ENCODE results near the gene KCNH8.
A peak's percentile ranks its signal among the peaks of the same experiment; 100 is the strongest.

Gene KCNH8

DNA sequence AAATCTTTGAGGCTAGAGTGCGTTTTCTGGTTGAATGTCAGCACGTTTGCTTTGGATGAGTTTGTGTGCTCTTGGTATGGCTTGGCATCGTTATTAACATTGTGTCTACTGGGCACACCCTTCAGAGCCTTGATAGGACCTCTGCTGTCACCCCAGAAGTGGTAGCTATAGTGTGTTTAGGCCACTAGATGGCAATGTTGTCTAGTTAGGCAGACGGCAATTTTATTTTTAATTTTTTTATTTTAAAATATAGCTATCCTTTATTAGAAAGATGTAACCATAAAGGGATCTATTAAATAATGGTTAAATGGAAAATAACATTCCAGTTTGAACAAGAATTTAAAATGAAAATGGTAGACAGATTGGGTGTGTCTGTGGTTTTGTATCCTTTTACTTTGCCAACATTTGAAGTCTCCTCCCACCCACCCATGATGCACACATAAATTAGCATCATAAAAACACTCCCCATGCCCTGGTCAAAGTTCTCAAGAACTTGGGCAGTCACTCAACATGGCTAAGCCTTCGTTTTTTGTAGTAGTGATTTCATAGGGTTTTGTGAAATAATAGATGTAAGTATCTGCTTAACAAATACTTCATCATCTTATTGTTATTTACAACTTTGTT lies 200.7 kb downstream of the KCNH8 start:
- Histone ChIP-seq H3K4me2 (ENCODE audit: low read length) (no peak overlapping the region), H3K9me3 (ENCODE audit: control insufficient read depth, low read length) (no peaks in the 10 kb centered on the region), H3K4me1 (no peaks in the 10 kb centered on the region), H3K9ac (no peak overlapping the region), H3K79me2 (no peaks in the 10 kb centered on the region), H3K36me3 (ENCODE audit: control insufficient read depth, insufficient read depth, low read length) (no peaks in the 10 kb centered on the region), H3K27me3 (ENCODE audit: control insufficient read depth, insufficient read depth, low read length) (no peaks in the 10 kb centered on the region), H2AFZ (no peak overlapping the region), H3K4me3 (ENCODE audit: low read depth, low read length) (no peak overlapping the region), H3K27ac (no peak overlapping the region)
- TF ChIP-seq, protein P1, sequence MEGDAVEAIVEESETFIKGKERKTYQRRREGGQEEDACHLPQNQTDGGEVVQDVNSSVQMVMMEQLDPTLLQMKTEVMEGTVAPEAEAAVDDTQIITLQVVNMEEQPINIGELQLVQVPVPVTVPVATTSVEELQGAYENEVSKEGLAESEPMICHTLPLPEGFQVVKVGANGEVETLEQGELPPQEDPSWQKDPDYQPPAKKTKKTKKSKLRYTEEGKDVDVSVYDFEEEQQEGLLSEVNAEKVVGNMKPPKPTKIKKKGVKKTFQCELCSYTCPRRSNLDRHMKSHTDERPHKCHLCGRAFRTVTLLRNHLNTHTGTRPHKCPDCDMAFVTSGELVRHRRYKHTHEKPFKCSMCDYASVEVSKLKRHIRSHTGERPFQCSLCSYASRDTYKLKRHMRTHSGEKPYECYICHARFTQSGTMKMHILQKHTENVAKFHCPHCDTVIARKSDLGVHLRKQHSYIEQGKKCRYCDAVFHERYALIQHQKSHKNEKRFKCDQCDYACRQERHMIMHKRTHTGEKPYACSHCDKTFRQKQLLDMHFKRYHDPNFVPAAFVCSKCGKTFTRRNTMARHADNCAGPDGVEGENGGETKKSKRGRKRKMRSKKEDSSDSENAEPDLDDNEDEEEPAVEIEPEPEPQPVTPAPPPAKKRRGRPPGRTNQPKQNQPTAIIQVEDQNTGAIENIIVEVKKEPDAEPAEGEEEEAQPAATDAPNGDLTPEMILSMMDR (IDR thresholded peaks at IDR 0.05): peak; percentile 60

DNA sequence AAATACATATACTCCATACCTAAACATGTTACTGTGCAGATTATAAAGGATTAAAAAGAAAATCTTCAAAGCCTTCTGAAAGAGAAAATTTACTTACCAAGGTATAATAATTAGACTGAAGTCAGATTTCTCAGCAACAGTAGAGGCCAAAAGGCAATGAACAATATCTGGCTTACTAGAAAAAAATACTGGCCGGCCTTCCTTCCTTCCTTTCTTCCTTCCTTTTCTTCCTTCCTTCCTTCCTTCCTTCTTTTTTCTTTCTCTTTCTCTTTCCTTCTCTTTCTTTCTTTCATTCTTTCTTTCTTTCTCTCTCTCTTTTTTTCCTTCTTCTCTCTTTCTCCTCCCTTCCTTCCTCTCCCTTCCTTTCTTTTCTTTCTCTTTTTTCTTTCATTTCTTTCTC lies 209.6 kb downstream of the KCNH8 start:
- no peaks in the 10 kb centered on the region for H3K9me3 ChIP-seq (ENCODE audit: control insufficient read depth, low read length)
- H3K36me3 ChIP-seq (ENCODE audit: control insufficient read depth, insufficient read depth, low read length): no peaks in the 10 kb centered on the region
- TF ChIP-seq, protein P1 (IDR thresholded peaks at IDR 0.05): no peak

DNA sequence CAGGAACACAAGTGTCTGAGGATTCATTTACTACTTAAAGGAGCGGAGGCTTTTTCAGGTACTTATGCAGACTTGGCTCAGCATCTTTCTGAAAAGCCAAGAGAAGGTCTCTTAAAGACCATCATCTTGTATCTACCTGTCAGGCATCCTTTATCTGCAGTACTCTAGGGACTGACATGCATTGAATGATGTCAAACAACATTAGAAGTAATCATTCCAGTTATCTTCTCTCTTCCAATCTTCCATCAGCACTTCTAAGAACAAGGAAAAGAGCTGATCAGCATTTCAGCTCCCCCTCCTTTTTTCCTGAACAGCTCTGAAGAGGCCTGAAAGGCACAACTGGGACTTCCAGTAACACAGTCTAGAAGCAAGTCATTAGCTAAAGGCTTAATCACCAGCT lies 214.8 kb downstream of the KCNH8 start:
- H3K4me3 ChIP-seq (ENCODE audit: low read depth, low read length): no peak overlapping the region
- TF ChIP-seq, protein P1 (IDR thresholded peaks at IDR 0.05): no peak
- H3K27me3 ChIP-seq (ENCODE audit: control insufficient read depth, insufficient read depth, low read length): no peaks in the 10 kb centered on the region
- no peak overlapping the region for H3K4me2 ChIP-seq (ENCODE audit: low read length)
- H3K4me1 ChIP-seq: no peaks in the 10 kb centered on the region
- H3K36me3 ChIP-seq (ENCODE audit: control insufficient read depth, insufficient read depth, low read length): no peaks in the 10 kb centered on the region
- no peaks in the 10 kb centered on the region for H3K79me2 ChIP-seq
- no peak overlapping the region for H3K9ac ChIP-seq
- H3K9me3 ChIP-seq (ENCODE audit: control insufficient read depth, low read length): no peaks in the 10 kb centered on the region
- H2AFZ ChIP-seq: no peak overlapping the region
- H3K27ac ChIP-seq: no peak overlapping the region

More for the DNA sequence above, 209.6 kb downstream of the KCNH8 start:
- Histone ChIP-seq H3K79me2 (no peaks in the 10 kb centered on the region), H3K4me2 (ENCODE audit: low read length) (no peak overlapping the region), H3K27ac (no peak overlapping the region), H3K4me1 (no peaks in the 10 kb centered on the region), H3K27me3 (ENCODE audit: control insufficient read depth, insufficient read depth, low read length) (no peaks in the 10 kb centered on the region), H2AFZ (no peak overlapping the region), H3K4me3 (ENCODE audit: low read depth, low read length) (no peak overlapping the region), H3K9ac (no peak overlapping the region)

DNA sequence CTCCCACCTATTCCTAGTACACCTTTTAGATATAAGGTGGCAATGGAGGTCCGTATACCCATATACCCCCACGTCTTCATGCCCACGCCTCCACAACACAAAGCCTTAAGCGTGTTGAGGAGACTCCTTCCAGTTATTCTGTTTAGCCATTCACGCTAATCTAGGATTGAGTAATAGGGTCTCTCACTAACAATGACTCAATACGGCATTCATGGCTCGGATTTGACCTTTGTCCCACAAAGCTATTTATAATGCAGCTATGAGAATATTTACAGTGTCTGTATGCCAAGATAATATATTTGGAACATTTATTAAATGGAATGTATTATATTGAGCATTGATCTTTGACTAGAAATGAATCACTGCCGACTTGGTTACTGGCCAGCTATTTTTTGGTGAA lies 215.8 kb downstream of the KCNH8 start:
- Histone ChIP-seq H3K27ac (no peak overlapping the region), H3K79me2 (no peaks in the 10 kb centered on the region), H3K4me2 (ENCODE audit: low read length) (no peak overlapping the region), H3K9ac (no peak overlapping the region), H3K27me3 (ENCODE audit: control insufficient read depth, insufficient read depth, low read length) (no peaks in the 10 kb centered on the region), H3K4me1 (no peaks in the 10 kb centered on the region), H3K4me3 (ENCODE audit: low read depth, low read length) (no peak overlapping the region), H3K9me3 (ENCODE audit: control insufficient read depth, low read length) (no peaks in the 10 kb centered on the region), H2AFZ (no peak overlapping the region), H3K36me3 (ENCODE audit: control insufficient read depth, insufficient read depth, low read length) (no peaks in the 10 kb centered on the region)
- TF ChIP-seq, protein P1 (IDR thresholded peaks at IDR 0.05): no peak

DNA sequence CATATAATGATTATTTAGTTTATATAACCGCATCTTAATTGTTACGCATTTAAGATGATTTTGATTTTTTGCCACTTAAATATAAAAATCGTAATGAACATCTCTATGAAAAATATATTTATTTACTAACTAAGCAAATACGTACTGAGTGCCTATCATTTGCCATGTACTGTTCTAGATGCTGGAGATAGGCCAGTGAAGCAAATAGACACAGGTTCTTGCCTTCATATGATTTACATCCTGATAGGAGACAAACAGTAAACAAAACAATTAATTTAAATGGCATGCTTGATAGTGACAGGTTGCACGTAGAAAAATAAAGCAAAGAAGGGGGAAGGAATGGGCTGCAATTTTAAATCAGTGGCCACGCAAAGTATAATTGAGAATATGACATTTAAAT lies 217.2 kb downstream of the KCNH8 start:
- TF ChIP-seq, protein P1 (IDR thresholded peaks at IDR 0.05): no peak
- no peak overlapping the region for H3K4me2 ChIP-seq (ENCODE audit: low read length)
- H3K36me3 ChIP-seq (ENCODE audit: control insufficient read depth, insufficient read depth, low read length): no peaks in the 10 kb centered on the region
- H3K4me1 ChIP-seq: no peaks in the 10 kb centered on the region
- H3K27ac ChIP-seq: no peak overlapping the region
- H3K4me3 ChIP-seq (ENCODE audit: low read depth, low read length): no peak overlapping the region
- H3K79me2 ChIP-seq: no peaks in the 10 kb centered on the region
- H3K9ac ChIP-seq: no peak overlapping the region
- no peaks in the 10 kb centered on the region for H3K9me3 ChIP-seq (ENCODE audit: control insufficient read depth, low read length)
- H2AFZ ChIP-seq: no peak overlapping the region
- H3K27me3 ChIP-seq (ENCODE audit: control insufficient read depth, insufficient read depth, low read length): no peaks in the 10 kb centered on the region

Data from parathyroid adenoma (tissue), 2 donors.